ENCODE data around the gene SMARCA4. TPM values are rescaled to one million over a fixed set of nuclear protein-coding genes. Genes with fewer than 3 reads are reported as not detected.

The SMARCA4 gene
- total RNA-seq, 1 donor from 2014 or later = 95.6 TPM

- Histone ChIP-seq H3K36me3 (peaks cover 66% of the 10 kb centered on the region), H3K4me1 (no peaks in the 10 kb centered on the region), H3K27ac (no peak overlapping the region), H3K27me3 (no peaks in the 10 kb centered on the region), H3K9me3 (no peaks in the 10 kb centered on the region), H3K4me3 (no peak overlapping the region)
- no peak for DNase-seq
- no peak for TF ChIP-seq CTCF (IDR thresholded peaks at IDR 0.05)
- ATAC-seq = no peak
- intact Hi-C loops (cut with DNase I) = no loop called here
Measured at GRCh38 chr19:11005521-11005920, 44.7 kb downstream of the SMARCA4 start.

GRCh38 chr19:11007385-11007784 is 46.6 kb downstream of the SMARCA4 start:
- DNase-seq (no peak), ATAC-seq (no peak)
- H3K27ac ChIP-seq = no peak overlapping the region
- TF ChIP-seq CTCF (IDR thresholded peaks at IDR 0.05) = no peak
- no peaks in the 10 kb centered on the region for H3K9me3 ChIP-seq
- H3K4me3 ChIP-seq = no peak overlapping the region
- intact Hi-C loops (cut with DNase I) = no loop called here
- H3K4me1 ChIP-seq = no peaks in the 10 kb centered on the region
- H3K27me3 ChIP-seq = no peaks in the 10 kb centered on the region
- H3K36me3 ChIP-seq = peaks cover 73% of the 10 kb centered on the region

DNA sequence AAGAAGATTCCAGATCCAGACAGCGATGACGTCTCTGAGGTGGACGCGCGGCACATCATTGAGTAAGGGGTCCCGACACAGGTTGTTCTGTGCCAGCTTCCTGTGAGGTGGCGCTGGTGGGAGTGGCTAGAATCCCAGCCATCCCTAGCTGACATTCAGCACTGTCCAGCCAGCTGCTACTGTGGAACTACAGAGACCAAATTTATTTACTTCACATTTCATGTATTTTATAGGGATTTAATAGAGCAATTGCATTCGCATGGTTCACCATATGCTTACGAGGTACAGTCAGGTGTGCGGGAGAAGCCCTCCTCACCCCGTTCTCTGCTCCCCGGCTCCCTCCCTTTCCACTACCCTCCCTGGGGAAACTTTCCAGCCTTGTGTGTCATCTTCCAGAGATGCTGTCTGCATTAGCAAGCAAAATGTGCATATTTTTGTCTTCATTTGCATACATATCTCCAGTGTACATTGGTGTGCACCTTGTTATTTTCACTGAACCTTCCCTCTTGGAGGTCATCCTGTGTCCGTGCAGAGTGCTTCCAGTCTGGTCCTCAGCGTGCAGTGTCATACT is 47.2 kb downstream of the SMARCA4 start:
- TF ChIP-seq CTCF (IDR thresholded peaks at IDR 0.05) = no peak
- no peaks in the 10 kb centered on the region for H3K4me1 ChIP-seq
- ATAC-seq (no peak), DNase-seq (no peak)
- H3K9me3 ChIP-seq = no peaks in the 10 kb centered on the region
- intact Hi-C loops (cut with DNase I) = no loop called here
- H3K27ac ChIP-seq = no peak overlapping the region
- H3K36me3 ChIP-seq = peaks cover 73% of the 10 kb centered on the region
- H3K27me3 ChIP-seq = no peaks in the 10 kb centered on the region
- no peak overlapping the region for H3K4me3 ChIP-seq

GRCh38 chr19:11010041-11010440 is 49.2 kb downstream of the SMARCA4 start:
- TF ChIP-seq CTCF (IDR thresholded peaks at IDR 0.05) = no peak
- Histone ChIP-seq H3K4me3 (no peak overlapping the region), H3K4me1 (no peaks in the 10 kb centered on the region), H3K36me3 (peaks cover 75% of the 10 kb centered on the region), H3K9me3 (no peaks in the 10 kb centered on the region), H3K27me3 (no peaks in the 10 kb centered on the region), H3K27ac (no peak overlapping the region)
- ATAC-seq (no peak), DNase-seq (no peak)
- intact Hi-C loops (cut with DNase I) = no loop called here

GRCh38 chr19:11012507-11012906 is 51.7 kb downstream of the SMARCA4 start:
- Histone ChIP-seq H3K9me3 (no peaks in the 10 kb centered on the region), H3K27ac (no peak overlapping the region), H3K27me3 (no peaks in the 10 kb centered on the region), H3K36me3 (peaks cover 91% of the 10 kb centered on the region), H3K4me1 (no peaks in the 10 kb centered on the region), H3K4me3 (no peak overlapping the region)
- ATAC-seq = no peak
- intact Hi-C loops (cut with DNase I) = no loop called here
- no peak for TF ChIP-seq CTCF (IDR thresholded peaks at IDR 0.05)
- no peak for DNase-seq

- Histone ChIP-seq H3K36me3 (peaks cover 90% of the 10 kb centered on the region), H3K27me3 (no peaks in the 10 kb centered on the region), H3K9me3 (no peaks in the 10 kb centered on the region), H3K4me3 (no peak overlapping the region), H3K4me1 (no peaks in the 10 kb centered on the region), H3K27ac (no peak overlapping the region)
- DNase-seq (no peak), ATAC-seq (no peak)
- intact Hi-C loops (cut with DNase I) = no loop called here
- TF ChIP-seq CTCF (IDR thresholded peaks at IDR 0.05) = no peak
Measured at GRCh38 chr19:11013771-11014170, 52.9 kb downstream of the SMARCA4 start.
